Loucy (cell line): ENCODE results near the gene TRIM13.

ENCODE experiments used
- EZH2phosphoT487 ChIP-seq: fragments of 200-600 bp; IDR thresholded peaks from 2 replicates; pipeline ENCODE4 v1.6.1; 2018; ENCODE audit warnings: antibody characterized with exemption, mild to moderate bottlenecking, moderate library complexity, borderline replicate concordance
- TF ChIP-seq, protein P1 (sequence below): fragments of 200-600 bp; sonication (generic); conservative IDR thresholded peaks from 2 replicates; pipeline ENCODE4 v1.5.1; 2014; ENCODE audit warnings: mild to moderate bottlenecking, antibody characterized with exemption, low read length

DNA sequence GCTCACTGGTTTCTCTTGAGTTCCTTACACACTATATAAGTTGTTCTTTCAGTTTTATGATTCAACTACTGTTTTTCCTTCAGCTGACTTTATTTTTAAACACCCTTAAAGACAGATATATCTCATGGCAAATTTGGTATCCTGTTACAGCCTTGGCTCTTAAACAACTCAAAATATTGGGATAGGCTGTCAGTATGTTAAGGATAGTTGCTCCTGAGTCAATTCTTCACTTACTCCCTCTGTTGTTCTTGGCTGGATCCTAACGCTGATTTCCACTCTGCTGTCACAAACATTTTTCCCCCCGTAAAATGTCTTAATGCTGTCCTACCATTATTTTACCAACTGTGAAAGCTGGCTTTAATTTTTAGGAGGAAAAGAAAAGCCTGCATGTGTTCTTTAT lies 19.6 kb downstream of the TRIM13 start:
- TF ChIP-seq, protein P1, sequence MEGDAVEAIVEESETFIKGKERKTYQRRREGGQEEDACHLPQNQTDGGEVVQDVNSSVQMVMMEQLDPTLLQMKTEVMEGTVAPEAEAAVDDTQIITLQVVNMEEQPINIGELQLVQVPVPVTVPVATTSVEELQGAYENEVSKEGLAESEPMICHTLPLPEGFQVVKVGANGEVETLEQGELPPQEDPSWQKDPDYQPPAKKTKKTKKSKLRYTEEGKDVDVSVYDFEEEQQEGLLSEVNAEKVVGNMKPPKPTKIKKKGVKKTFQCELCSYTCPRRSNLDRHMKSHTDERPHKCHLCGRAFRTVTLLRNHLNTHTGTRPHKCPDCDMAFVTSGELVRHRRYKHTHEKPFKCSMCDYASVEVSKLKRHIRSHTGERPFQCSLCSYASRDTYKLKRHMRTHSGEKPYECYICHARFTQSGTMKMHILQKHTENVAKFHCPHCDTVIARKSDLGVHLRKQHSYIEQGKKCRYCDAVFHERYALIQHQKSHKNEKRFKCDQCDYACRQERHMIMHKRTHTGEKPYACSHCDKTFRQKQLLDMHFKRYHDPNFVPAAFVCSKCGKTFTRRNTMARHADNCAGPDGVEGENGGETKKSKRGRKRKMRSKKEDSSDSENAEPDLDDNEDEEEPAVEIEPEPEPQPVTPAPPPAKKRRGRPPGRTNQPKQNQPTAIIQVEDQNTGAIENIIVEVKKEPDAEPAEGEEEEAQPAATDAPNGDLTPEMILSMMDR, result no peak
- TF ChIP-seq EZH2phosphoT487, result no peak
